WTC11 (cell line): ENCODE measurements around the gene TXNL4A. TPM values are rescaled to one million over a fixed set of nuclear protein-coding genes. Genes with fewer than 3 reads are reported as not detected.

Experiments used
- ATAC-seq: fragments of 200-7000 bp; cut with Tn5 transposase; 2 replicates; pipeline ENCODE4 v1.10.0; 2021; ENCODE audit warnings: mild to moderate bottlenecking, moderate library complexity
- CTCF ChIA-PET: fragments of 300-600 bp; sonication (Branson Sonifier 250); formaldehyde crosslinking; loops from one replicate; lab custom pipeline; 2021; ENCODE audit warnings: antibody characterized with exemption; lab: Charles Lee
- POLR2A ChIA-PET: fragments of 350-600 bp; sonication (Branson Sonifier 250); formaldehyde crosslinking; loops from one replicate; lab custom pipeline; 2021; ENCODE audit warnings: antibody characterized with exemption; lab: Charles Lee
- DNase-seq: peaks from one replicate; pipeline ENCODE4 v3.0.0; 2021; ENCODE audit warnings: low spot score
- H3K27ac Mint-ChIP-seq: 2 replicates; pipeline ENCODE4 v1.8.0; 2021; ENCODE audit warnings: mixed read lengths
- H3K27me3 Mint-ChIP-seq: 2 replicates; pipeline ENCODE4 v1.8.0; 2021; ENCODE audit warnings: low read depth, mild to moderate bottlenecking, moderate library complexity, mixed read lengths
- H3K36me3 Mint-ChIP-seq: 2 replicates; pipeline ENCODE4 v1.8.0; 2021; ENCODE audit warnings: mixed read lengths
- H3K4me1 Mint-ChIP-seq: 2 replicates; pipeline ENCODE4 v1.8.0; 2022; ENCODE audit warnings: mixed read lengths
- H3K4me3 Mint-ChIP-seq: 2 replicates; pipeline ENCODE4 v1.8.0; 2021; ENCODE audit warnings: mild to moderate bottlenecking, moderate library complexity, mixed read lengths
- H3K9me3 Mint-ChIP-seq: 2 replicates; pipeline ENCODE4 v1.8.0; 2021; ENCODE audit warnings: mixed read lengths
- ATF2 ChIP-seq: sonication (generic); formaldehyde crosslinking; IDR thresholded peaks from 2 replicates; pipeline ENCODE4 v1.8.1; 2022; ENCODE audit warnings: low read depth, missing genetic modification reagents, borderline replicate concordance
- CTCF ChIP-seq: fragments of 200-600 bp; IDR thresholded peaks from 2 replicates; pipeline ENCODE4 v1.8.0; 2022; ENCODE audit warnings: antibody characterized with exemption
- EMX1 ChIP-seq: fragments of 250-450 bp; sonication (Bioruptor Pico); IDR thresholded peaks from 2 replicates; pipeline ENCODE4 v1.8.0; 2021; ENCODE audit warnings: mild to moderate bottlenecking
- FOXP1 ChIP-seq: sonication (generic); formaldehyde crosslinking; IDR thresholded peaks from 2 replicates; pipeline ENCODE4 v1.8.0; 2022; ENCODE audit warnings: missing genetic modification reagents, mild to moderate bottlenecking, moderate library complexity, borderline replicate concordance
- NFYB ChIP-seq: sonication (generic); formaldehyde crosslinking; conservative IDR thresholded peaks from 2 replicates; pipeline ENCODE4 v1.8.0; 2022; ENCODE audit warnings: low read depth, missing genetic modification reagents
- PRDM15 ChIP-seq: sonication (generic); formaldehyde crosslinking; IDR thresholded peaks from 2 replicates; pipeline ENCODE4 v1.8.0; 2022; ENCODE audit warnings: missing genetic modification reagents
- SMAD4 ChIP-seq: sonication (generic); formaldehyde crosslinking; IDR thresholded peaks from 2 replicates; pipeline ENCODE4 v1.8.0; 2022; ENCODE audit warnings: mild to moderate bottlenecking, missing genetic modification reagents
- ZNF317 ChIP-seq: sonication (generic); formaldehyde crosslinking; IDR thresholded peaks from 2 replicates; pipeline ENCODE4 v1.8.1; 2023; ENCODE audit warnings: low read depth, mild to moderate bottlenecking, moderate library complexity, missing genetic modification reagents, borderline replicate concordance
- total RNA-seq: library from RNA; stranded (reverse); gene quantifications from 3 replicates; pipeline ENCODE4 v1.2.3, GENCODE V29; 2021
- TF ChIP-seq, protein P1 (sequence below): sonication (generic); formaldehyde crosslinking; IDR thresholded peaks from 2 replicates; pipeline ENCODE4 v1.8.1; 2023; ENCODE audit warnings: mild to moderate bottlenecking, moderate library complexity, missing genetic modification reagents
- TF ChIP-seq, protein P2 (sequence below): fragments of 250-450 bp; sonication (Bioruptor Pico); IDR thresholded peaks from 2 replicates; pipeline ENCODE4 v1.9.0; 2021; ENCODE audit warnings: mild to moderate bottlenecking

The TXNL4A gene
- total RNA-seq, 1 experiment from 2014 or later = 157 TPM

- TF ChIP-seq ATF2 (CRISPR knock-in tag) (no peak), CTCF (no peak), SMAD4 (no peak)
These were observed 36.6 kb downstream of the TXNL4A start, which contains the start of gene SLC66A2 (continued) for GRCh38 chr18:79951545-79952455.

DNA sequence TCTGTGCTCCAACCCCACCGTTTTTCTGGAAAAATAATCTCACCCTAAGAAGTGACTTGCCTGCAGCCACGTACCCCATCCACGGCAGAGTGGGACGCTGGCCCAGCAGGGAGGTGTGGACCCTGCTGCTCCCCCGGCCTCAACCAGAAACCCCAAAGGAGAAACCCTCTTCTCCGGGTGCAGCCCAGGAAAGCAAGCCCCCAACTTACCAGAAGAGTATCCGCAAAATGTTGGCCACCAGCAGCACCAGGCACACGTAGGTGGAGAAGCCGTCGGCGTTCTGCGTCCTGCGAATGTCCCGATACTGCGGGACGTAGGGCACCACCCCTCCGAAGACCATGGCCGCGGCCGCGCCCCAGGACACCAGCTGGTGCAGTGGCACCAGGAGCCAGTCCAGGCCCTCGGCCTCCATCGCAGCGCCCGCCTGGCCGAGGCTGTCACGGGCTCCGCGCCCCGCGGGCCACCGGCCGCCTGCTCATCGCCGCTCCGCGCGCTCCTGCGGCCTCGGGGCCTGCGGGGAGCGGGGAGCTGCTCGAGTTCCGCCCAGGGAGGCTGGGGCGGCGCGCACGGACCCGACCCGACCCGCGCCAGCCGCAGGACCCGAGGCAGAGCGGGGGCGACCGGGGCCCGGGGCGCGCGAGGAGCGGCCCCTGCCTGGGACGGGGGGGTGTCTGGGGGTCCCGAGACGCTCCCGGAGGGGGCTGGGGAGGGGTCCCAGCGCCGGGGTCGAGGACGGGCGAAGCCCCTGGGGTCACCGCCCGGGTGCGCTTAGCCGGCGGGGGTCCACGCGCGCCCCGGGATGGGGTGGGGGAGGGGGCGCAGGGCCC, 37.6 kb downstream of the TXNL4A start:
- ChIA-PET POLR2A (no interaction called here), CTCF (interaction anchor here (1.3 kb wide), 1 partner anchor 11 kb away, joined by 3 read pairs; no protein-coding TSS in a partner anchor)
- H3K9me3 Mint-ChIP-seq = no peaks in the 10 kb centered on the region
- H3K27ac Mint-ChIP-seq = no peak overlapping the region
- no peaks in the 10 kb centered on the region for H3K36me3 Mint-ChIP-seq
- peak; percentile 21 for ATAC-seq
- peaks cover 56% of the 10 kb centered on the region for H3K27me3 Mint-ChIP-seq
- peak; percentile 41 for DNase-seq
- peak overlapping the region; percentile 69 for H3K4me3 Mint-ChIP-seq
- H3K4me1 Mint-ChIP-seq = peaks cover 21% of the 10 kb centered on the region
- TF ChIP-seq FOXP1 (CRISPR knock-in tag) (no peak), ZNF317 (CRISPR knock-in tag) (peak; percentile 8; the same call in 1 of the 2 replicates), PRDM15 (CRISPR knock-in tag) (no peak), EMX1 (CRISPR knock-in tag) (no peak), NFYB (no peak)
- TF ChIP-seq, protein P1, sequence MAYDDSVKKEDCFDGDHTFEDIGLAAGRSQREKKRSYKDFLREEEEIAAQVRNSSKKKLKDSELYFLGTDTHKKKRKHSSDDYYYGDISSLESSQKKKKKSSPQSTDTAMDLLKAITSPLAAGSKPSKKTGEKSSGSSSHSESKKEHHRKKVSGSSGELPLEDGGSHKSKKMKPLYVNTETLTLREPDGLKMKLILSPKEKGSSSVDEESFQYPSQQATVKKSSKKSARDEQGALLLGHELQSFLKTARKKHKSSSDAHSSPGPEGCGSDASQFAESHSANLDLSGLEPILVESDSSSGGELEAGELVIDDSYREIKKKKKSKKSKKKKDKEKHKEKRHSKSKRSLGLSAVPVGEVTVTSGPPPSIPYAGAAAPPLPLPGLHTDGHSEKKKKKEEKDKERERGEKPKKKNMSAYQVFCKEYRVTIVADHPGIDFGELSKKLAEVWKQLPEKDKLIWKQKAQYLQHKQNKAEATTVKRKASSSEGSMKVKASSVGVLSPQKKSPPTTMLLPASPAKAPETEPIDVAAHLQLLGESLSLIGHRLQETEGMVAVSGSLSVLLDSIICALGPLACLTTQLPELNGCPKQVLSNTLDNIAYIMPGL (CRISPR knock-in tag) = peak; percentile 37; the same call in 1 of the 2 replicates
- TF ChIP-seq, protein P2, sequence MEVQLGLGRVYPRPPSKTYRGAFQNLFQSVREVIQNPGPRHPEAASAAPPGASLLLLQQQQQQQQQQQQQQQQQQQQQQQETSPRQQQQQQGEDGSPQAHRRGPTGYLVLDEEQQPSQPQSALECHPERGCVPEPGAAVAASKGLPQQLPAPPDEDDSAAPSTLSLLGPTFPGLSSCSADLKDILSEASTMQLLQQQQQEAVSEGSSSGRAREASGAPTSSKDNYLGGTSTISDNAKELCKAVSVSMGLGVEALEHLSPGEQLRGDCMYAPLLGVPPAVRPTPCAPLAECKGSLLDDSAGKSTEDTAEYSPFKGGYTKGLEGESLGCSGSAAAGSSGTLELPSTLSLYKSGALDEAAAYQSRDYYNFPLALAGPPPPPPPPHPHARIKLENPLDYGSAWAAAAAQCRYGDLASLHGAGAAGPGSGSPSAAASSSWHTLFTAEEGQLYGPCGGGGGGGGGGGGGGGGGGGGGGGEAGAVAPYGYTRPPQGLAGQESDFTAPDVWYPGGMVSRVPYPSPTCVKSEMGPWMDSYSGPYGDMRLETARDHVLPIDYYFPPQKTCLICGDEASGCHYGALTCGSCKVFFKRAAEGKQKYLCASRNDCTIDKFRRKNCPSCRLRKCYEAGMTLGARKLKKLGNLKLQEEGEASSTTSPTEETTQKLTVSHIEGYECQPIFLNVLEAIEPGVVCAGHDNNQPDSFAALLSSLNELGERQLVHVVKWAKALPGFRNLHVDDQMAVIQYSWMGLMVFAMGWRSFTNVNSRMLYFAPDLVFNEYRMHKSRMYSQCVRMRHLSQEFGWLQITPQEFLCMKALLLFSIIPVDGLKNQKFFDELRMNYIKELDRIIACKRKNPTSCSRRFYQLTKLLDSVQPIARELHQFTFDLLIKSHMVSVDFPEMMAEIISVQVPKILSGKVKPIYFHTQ (CRISPR knock-in tag) = no peak
